Panc1 (cell line): ENCODE measurements around the gene TCEAL9. TPM values are rescaled to one million over a fixed set of nuclear protein-coding genes. Genes with fewer than 3 reads are reported as not detected.
A peak's percentile ranks its signal among the peaks of the same experiment; 100 is the strongest.

Experiments
- ATAC-seq: fragments of 200-7000 bp; cut with Tn5 transposase; 2 replicates; pipeline ENCODE4 v1.9.1; 2020; ENCODE audit warnings: mild to moderate bottlenecking, moderate library complexity
- BruUV-seq: library from RNA; stranded (reverse); fragments of 400-500 nt; replicated peaks from 2 replicates; lab custom pipeline; 2021; lab: Mats Ljungman, UMichigan
- CTCF ChIA-PET: fragments of 300-600 bp; sonication (Branson Sonifier 250); formaldehyde crosslinking; loops from one replicate; lab custom pipeline; 2022; ENCODE audit warnings: antibody characterized with exemption; lab: Charles Lee
- POLR2A ChIA-PET: fragments of 300-600 bp; sonication (Branson Sonifier 250); formaldehyde crosslinking; loops from one replicate; lab custom pipeline; 2022; ENCODE audit warnings: antibody characterized with exemption; lab: Charles Lee
- DNase-seq: peaks from one replicate; pipeline ENCODE4 v3.0.0-alpha.2; 2010; ENCODE audit warnings: low read depth, low spot score
- H3K27ac ChIP-seq: 2 replicates; pipeline ENCODE4 v1.5.1; 2011; ENCODE audit warnings: mild to moderate bottlenecking, low read length, inconsistent platforms
- H3K27me3 ChIP-seq: fragments of 200-500 bp; sonication (Bioruptor generic); 2 replicates; pipeline ENCODE4 v1.6.0; 2014; ENCODE audit warnings: low read length, inconsistent platforms; ENCODE audit not compliant: control insufficient read depth, insufficient read depth
- H3K36me3 ChIP-seq: fragments of 200-500 bp; sonication (Bioruptor generic); 2 replicates; pipeline ENCODE4 v1.5.1; 2014; ENCODE audit warnings: inconsistent platforms, mild to moderate bottlenecking, low read length, moderate library complexity; ENCODE audit not compliant: control insufficient read depth, insufficient read depth
- H3K4me1 ChIP-seq: 2 replicates; pipeline ENCODE4 v1.5.1; 2011; ENCODE audit warnings: inconsistent platforms, mild to moderate bottlenecking, low read length, moderate library complexity; ENCODE audit not compliant: control insufficient read depth, insufficient read depth
- H3K4me3 ChIP-seq, 2 experiments: 2 replicates each; pipeline ENCODE4 v1.5.1; 2011 to 2012; ENCODE audit warnings: low read depth in 2 of 2, low read length in 2 of 2, mild to moderate bottlenecking in 2 of 2, inconsistent platforms in 1 of 2, moderate library complexity in 1 of 2
- H3K9me3 ChIP-seq: fragments of 200-500 bp; sonication (Bioruptor generic); 2 replicates; pipeline ENCODE4 v1.5.1; 2014; ENCODE audit warnings: low read depth, mild to moderate bottlenecking, inconsistent platforms, low read length, moderate library complexity; ENCODE audit not compliant: control insufficient read depth, insufficient read depth
- CTCF ChIP-seq: fragments of 450-650 bp; IDR thresholded peaks from 2 replicates; pipeline ENCODE4 v1.5.1; 2017; ENCODE audit warnings: mild to moderate bottlenecking
- POLR2AphosphoS5 ChIP-seq: IDR thresholded peaks from 2 replicates; pipeline ENCODE4 v1.6.1; 2012; ENCODE audit warnings: mild to moderate bottlenecking, low read depth, low read length, moderate library complexity
- REST ChIP-seq, 2 experiments: IDR thresholded peaks; 2 replicates each; pipeline ENCODE4 v1.6.1; 2011 to 2012; ENCODE audit warnings: low read depth in 2 of 2, control low read depth in 1 of 2, low read length in 1 of 2, mild to moderate bottlenecking in 1 of 2, moderate library complexity in 1 of 2; ENCODE audit not compliant: insufficient read depth in 1 of 2
- SIN3A ChIP-seq: IDR thresholded peaks from 2 replicates; pipeline ENCODE4 v1.6.1; 2012; ENCODE audit warnings: low read depth, mild to moderate bottlenecking, low read length, moderate library complexity, borderline replicate concordance; ENCODE audit not compliant: insufficient read depth
- in situ Hi-C: cut with HindIII; loops from 2 replicates; pipeline ENCODE4 v1.10.0; 2016; ENCODE audit warnings: low sequenced_read_pairs, low pct_unique_long_range_greater_than_20kb
- intact Hi-C: fragments of 100-400 bp; cut with micrococcal nuclease; formaldehyde crosslinking; loops from one replicate; pipeline ENCODE4 v1.10.0; 2022; ENCODE audit not compliant: unreplicated experiment
- total RNA-seq: library from RNA; stranded (reverse); gene quantifications from one replicate; pipeline ENCODE4 v1.2.1, GENCODE V29; 2021; ENCODE audit not compliant: unreplicated experiment

Gene TCEAL9
- total RNA-seq, 1 experiment from 2014 or later = 42.6 TPM

GRCh38 chrX:103404231-103405008, 48.1 kb downstream of the TCEAL9 start:
- Histone ChIP-seq H3K27ac (0 out of 2 replicates have a peak overlapping the region, but pooled peaks have one; percentile 7), H3K4me1 (no peaks in the 10 kb centered on the region), H3K9me3 (no peaks in the 10 kb centered on the region), H3K4me3 (peak overlapping the region; percentile 48 to 77), H3K36me3 (no peaks in the 10 kb centered on the region), H3K27me3 (no peaks in the 10 kb centered on the region; the same call in 1 of the 2 replicates)
- in situ Hi-C loops (no loop called here), intact Hi-C loops (no loop called here)
- CTCF ChIA-PET = no interaction called here
- no TSS peak for BruUV-seq
- TF ChIP-seq SIN3A (no peak), REST (IDR thresholded peaks at IDR 0.05; ENCODE audit: insufficient read depth in 1 of 2, low read depth in 2 of 2, low read length in 1 of 2) (no peak), CTCF (no peak)
- DNase-seq (peak; percentile 58), ATAC-seq (peak; percentile 88)
- POLR2A ChIA-PET = no interaction called here

DNA sequence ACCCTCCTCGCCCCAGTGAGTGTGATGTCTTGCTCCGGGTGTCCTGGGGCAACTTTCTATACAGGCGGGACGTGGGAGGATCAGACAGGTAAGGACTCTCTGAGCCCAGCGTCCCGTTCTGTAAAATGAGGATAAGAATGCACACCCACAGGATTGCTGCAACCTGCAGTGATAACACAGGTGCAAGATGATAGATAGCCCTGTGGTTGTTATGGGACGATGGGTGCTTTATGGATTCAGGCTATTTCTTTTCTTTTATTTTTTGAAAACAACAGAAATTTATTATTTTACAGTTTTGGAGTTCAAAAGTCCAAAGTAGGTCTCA, 48.7 kb downstream of the TCEAL9 start:
- BruUV-seq = TSS peak; percentile 96
- DNase-seq (no peak), ATAC-seq (peak; percentile 43; the same call in 1 of the 2 replicates)
- POLR2A ChIA-PET = no interaction called here
- in situ Hi-C loops (no loop called here), intact Hi-C loops (no loop called here)
- CTCF ChIA-PET = no interaction called here
- no peaks in the 10 kb centered on the region for H3K4me1 ChIP-seq
- no peaks in the 10 kb centered on the region for H3K36me3 ChIP-seq
- no peaks in the 10 kb centered on the region for H3K9me3 ChIP-seq
- TF ChIP-seq REST (IDR thresholded peaks at IDR 0.05; ENCODE audit: insufficient read depth in 1 of 2, low read depth in 2 of 2, low read length in 1 of 2) (no peak), POLR2AphosphoS5 (no peak)
- 0 out of 2 replicates have a peak overlapping the region, but pooled peaks have one; percentile 7 for H3K27ac ChIP-seq
- H3K27me3 ChIP-seq = no peaks in the 10 kb centered on the region; the same call in 1 of the 2 replicates
- peak overlapping the region; percentile 48 to 77 for H3K4me3 ChIP-seq
